SW480 (cell line): ENCODE data around the gene ZNF678.
"Not testable (repeated sequence)": the region's sequence is repeated elsewhere in the genome, so short reads cannot be mapped to it uniquely, and the experiment has no call there.

Experiments used
- DNase-seq: peaks from one replicate; pipeline ENCODE4 v3.0.0-alpha.2; 2016; ENCODE audit warnings: low spot score

ZNF678 gene

DNA sequence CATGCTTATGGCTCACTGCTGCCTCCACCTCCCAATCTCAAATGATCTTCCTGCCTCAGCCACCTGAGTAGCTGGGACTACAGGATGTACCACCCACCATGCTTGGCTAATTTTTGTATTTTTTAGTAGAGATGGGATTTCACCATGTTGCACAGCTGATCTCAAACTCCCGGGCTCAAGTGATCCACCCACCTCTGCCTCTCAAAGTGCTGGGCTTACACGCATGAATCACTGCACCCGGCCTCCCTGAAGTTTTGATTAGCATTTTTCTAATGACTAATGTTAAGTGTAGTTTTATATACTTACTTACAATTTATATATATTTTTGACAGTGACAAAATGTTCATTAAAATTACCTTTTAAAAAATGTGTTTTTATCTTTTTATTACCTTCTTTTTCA, 41.1 kb downstream of the ZNF678 start:
- no peak for DNase-seq

DNA sequence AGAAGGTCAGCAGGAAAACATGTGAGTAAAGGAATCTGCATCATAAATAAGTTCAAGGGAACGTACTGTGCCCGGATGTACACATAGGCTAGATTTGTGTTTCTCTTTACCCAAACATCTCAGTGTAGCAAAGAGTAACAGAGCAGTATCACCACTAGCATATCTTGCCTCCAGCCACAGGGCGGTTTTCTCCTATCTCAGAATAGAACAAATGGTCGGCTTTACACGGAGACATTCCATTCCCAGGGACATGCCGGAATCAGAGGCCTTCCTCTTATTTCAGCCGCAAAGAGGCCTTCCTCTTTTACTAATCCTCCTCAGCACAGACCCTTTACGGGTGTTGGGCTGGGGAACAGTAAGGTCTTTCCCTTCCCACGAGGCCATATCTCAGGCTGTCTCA, 42.9 kb downstream of the ZNF678 start:
- not testable (repeated sequence) for DNase-seq

DNA sequence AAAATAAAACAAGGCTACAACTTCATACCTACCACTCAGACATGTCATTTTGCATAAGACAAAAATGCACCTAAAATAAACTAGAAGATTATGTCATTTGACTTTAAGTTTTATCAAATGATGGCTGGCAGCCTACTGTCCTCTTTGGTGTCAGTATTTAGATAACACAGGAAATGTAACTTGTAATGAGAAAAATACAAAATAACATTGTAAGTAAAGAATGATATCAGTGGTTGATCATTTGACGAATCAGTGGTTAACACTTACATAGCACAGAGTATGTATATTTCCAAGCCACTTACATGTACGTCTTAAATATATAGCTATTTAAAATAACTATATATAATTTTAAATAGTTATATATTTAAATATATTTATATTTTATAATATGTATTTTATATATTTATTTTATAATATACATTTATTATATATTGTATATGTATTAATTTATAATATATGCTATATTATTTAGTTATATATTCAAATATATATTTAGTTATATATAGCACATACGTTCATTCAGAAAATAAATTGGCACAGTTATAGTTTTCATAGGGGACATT, 44.1 kb downstream of the ZNF678 start:
- DNase-seq: no peak

DNA sequence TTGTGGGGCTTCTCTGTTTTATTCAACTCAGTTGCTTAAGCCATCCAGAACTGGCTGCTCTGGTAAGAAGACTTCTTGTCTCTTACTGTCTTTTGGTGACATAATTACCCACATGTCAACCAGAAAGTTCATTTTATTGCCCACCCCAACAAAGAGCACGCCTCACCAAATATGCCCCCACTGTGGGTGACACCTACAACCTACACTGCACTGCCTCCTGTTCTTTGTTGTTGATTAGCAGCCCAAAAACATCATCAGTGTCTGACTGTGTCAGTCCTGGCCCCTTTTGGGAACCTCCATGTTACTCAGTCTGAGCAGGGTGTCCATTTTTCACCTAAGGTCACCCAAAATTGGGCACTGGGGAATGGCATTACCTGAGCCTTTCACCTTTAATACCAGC, 49.3 kb downstream of the ZNF678 start:
- no peak for DNase-seq

DNA sequence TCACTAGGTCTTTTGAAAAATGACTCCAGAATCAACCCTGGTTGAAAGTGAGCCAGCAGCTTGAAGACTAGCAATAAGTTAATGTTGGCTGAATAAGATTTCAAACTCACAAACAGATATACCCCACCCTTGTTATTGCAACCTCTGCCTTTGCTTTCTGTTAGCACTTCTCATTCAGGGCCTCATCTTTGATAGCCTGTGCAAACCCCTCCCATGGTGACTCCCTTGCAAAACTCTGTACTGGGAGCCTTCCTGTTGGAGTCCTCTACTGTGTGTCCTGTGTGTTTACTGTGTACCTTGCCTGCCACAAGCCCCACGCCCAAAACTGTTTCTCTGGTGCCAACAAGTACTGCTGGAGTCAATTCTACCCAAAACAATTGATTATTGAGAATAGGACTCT, 50.2 kb downstream of the ZNF678 start:
- no peak for DNase-seq

DNA sequence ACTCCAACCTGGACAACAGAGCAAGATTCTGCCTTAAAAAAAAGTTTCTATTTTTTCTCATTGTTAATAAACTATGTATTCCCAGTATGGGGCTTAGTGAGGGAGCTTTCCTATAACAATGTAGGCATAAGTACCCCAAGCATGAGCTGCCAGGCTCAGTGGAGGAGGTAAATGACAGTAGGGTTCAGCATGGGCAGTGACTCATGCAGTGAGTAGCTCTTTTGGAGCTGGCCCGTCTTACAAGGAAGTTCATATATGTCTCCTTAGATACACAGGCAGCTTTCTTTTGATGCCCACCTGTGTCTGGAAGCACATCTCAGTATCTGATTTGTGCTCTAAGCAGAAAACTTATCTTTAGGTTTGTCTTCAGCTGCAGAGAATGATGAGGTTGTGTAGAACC, 57.9 kb downstream of the ZNF678 start:
- DNase-seq: no peak

DNA sequence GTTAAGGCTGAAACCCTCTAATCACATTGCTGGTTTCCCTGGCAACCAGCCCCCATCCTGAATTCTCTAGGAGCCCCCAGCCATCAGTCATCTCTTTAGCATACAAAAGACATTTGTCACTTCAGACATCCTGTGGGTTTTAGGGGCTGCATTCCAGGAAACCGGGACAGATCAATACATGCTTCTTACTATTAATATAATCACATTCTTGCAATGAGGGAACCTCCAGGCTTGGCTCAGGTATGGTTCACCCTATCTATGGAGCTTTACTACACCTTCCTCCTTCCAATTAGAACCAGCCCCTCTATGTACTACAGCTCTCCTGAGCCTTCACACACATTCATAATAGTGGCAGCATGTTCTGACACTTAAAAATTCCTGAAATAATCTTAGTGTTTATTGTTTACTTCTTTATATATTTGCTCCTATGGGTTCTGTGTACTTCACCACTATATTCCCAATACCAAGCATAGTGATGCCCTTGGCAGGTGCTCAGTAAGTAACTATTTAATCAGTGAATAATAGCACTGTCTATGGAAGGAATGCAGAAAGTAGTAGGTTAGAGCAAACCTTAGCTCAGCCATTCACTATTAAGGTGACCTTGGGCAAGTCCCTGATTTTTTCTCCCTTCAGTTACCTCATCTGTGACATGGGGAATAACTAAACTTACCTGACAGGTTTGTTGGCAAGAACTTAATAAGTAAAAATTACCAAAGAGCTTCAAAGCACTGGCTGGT, 59.6 kb downstream of the ZNF678 start:
- no peak for DNase-seq

DNA sequence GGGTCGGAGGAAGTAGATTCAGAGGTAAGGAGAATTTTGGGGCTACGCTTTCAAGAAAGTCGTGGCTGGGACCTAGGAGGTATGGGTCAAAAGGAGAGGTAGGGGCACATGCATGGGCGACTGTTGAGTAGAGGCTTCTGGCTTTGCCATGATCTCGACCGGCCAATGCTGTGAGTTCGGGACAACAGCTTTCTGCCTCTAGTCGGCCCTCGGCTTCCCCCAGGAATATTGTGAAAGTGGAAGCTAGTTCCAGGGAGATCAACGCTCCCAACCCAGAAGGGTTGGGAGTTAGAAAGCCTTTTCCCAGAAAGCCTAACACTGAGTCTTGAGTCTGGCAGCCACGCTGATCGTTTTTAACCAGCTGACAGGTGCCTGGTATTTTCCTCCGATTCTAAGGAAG, 69.0 kb downstream of the ZNF678 start:
- no peak for DNase-seq

DNA sequence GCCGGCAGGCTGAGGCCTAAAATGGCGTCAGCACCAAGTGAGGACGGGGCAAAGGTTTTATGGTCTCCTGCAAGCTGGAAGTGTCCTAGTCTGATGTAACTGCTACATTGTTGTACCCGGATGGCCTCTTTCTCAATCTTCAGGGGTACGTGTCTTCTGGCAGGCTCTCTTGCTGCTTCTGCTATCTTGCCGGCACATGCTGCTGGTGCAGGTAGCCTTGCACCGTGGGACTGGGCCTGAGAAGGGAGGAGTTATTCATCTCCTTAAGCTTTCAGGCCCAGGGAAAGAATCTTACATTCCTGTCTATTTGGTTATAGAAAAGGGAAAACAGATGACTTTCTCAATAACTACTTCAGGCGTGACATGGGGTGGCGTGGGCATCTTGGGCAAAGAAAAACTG, 72.2 kb downstream of the ZNF678 start:
- no peak for DNase-seq

DNA sequence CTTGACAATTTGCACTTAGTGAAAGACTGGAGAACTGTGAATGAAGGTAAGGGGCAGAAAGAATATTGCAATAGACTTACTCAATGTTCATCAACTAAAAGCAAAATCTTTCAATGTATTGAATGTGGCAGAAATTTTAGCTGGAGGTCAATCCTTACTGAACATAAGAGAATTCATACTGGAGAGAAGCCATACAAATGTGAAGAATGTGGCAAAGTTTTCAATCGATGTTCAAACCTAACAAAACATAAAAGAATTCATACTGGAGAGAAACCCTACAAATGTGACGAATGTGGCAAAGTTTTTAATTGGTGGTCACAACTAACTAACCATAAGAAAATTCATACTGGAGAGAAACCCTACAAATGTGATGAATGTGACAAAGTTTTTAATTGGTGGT, 91.1 kb downstream of the ZNF678 start:
- DNase-seq: no peak

DNA sequence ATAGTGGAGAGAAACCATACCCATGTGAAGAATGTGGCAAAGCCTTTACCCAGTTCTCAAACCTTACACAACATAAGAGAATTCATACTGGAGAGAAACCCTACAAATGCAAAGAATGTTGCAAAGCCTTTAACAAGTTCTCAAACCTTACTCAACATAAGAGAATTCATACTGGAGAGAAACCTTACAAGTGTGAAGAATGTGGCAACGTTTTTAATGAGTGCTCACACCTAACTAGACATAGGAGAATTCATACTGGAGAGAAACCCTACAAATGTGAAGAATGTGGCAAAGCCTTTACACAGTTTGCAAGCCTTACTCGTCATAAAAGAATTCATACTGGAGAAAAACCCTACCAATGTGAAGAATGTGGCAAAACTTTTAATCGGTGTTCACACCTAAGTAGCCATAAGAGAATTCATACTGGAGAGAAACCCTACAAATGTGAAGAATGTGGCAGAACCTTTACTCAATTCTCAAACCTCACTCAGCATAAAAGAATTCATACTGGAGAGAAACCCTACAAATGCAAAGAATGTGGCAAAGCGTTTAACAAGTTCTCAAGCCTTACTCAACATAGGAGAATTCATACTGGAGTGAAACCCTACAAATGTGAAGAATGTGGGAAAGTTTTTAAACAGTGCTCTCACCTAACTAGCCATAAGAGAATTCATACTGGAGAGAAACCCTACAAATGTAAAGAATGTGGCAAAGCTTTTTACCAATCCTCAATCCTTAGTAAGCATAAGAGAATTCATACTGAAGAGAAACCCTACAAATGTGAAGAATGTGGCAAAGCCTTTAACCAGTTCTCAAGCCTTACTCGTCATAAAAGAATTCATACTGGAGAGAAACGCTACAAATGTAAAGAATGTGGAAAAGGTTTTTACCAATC, 91.7 kb downstream of the ZNF678 start:
- DNase-seq: no peak

DNA sequence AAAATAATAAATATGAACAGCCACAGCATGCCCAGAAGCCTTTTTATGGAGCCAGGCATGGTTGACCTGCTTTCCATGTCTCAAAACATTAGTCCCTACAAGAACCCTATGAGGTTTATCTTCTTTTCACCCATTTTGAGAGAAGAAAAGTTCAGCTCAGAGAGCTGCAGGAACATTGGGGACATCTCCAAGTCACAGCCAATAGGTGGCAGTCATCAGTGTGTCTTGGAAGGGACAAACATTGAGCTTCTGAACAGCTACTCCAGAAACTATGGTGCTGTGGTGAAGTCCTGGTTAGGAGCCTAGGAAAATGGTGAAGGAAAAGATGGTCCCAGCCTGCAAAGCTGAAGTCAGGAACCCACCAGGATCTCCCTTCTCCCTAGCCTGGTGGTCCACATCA, 98.1 kb downstream of the ZNF678 start:
- DNase-seq: no peak

DNA sequence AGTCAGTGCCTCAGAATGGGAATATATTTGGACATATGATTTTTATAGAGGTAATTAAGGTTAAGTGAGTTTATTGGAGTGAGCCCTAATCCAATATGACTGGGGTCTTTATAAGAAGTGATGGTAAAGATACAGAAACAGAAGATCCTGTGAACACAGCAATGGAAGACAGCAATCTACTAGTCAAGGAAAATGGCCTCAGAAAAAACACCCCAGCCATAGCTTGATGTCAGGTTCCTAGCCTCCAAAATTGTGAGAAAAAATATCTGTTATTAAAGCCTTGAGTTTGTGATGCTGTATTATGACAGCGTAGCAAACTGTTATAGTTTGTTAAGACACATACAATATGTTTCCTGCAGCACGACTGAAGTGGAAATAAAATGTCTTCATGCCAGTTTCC, 99.6 kb downstream of the ZNF678 start:
- DNase-seq: no peak

DNA sequence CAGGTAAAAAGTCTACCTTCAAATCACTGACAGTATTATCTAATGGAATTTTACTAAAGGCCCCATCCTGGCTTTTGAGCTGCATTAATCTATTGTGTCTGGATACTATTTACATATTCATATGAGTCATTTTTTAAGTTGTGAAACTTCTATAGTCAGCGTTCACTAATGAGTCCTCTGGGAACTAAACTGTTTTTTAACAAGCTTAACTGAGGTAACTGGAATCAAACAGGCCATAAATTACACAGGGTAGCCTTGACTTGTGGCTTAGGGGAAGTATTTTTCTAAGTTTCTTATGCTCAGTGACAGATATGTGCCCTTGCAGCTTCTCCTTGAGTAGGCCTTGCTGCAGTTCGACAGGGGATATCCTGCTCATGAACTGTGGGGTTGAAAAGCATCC, 102.9 kb downstream of the ZNF678 start:
- no peak for DNase-seq

DNA sequence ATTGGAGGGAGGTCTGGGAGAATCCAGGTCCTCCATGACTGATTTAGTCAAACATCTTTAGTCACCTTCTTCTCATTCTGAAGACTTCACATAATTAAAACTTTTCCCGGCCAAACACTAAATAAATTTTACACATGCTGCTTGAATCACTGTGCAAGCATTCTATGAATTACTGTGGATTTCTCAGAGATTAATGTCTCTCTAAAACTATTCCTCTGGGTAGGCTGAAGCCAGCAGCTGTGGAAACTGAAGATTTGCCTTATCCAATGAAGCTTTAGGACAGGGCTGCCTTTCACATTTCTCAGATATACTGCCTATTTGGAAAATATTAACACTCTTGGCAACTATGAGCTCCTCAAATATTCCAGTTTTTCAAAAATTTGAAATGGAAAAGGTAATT, 110.1 kb downstream of the ZNF678 start:
- DNase-seq: no peak

DNA sequence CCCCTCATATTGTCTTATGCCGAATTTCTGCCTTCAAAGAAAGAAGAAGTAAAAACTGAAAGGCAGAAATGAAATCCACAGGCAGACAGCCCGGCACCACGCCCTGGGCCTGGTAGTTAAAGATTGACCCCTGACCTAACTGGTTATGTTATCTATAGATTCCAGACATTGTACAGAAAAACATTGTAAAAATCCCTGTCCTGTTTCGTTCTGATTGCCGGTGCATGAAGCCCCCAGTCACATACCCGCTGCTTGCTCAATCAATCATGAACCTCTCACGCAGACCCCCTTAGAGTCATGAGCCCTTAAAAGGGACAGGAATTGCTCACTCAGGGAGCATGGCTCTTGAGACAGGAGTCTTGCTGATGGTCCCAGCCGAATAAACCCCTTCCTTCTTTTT, 122.5 kb downstream of the ZNF678 start:
- DNase-seq: no peak

DNA sequence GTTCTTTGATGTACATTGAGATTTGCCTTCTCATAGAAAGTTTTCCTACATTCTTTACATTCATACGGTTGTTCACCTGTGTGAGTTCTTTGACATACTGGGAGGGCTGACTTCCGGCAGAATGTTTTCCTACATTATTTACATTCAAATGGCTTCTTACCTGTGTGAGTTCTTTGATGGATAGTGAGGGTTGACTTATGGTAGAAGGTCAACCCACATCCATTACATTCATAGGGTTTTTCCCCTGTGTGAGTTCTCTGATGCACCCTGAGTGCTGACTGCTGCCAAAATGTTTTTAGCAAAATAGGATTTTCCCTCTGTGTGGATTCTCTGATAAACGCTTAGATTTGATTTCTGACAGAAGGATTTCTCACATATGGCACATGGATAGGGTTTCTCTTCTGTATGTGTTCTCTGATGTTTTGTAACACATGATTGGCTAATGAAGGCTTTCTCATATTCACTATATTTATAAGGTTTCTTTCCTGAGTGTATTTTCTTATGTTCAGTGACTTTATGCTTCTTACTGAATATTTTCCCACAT, 134.0 kb downstream of the ZNF678 start:
- DNase-seq: no peak

DNA sequence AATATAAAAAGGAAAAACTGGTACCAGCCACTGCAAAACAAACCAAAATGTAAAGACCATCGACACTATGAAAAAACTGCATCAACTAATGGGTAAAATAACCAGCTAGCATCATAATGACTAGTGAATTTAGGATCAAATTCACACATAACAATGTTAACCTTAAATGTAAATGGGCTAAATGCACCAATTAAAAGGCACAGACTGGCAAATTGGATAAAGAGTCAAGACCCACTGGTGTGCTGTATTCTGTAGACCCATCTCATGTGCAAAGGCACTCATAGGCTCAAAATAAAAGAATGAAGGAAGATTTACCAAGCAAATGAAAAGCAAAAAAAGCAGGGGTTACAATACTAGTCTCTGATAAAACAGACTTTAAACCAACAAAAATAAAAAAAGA, 138.3 kb downstream of the ZNF678 start:
- not testable (repeated sequence) for DNase-seq

DNA sequence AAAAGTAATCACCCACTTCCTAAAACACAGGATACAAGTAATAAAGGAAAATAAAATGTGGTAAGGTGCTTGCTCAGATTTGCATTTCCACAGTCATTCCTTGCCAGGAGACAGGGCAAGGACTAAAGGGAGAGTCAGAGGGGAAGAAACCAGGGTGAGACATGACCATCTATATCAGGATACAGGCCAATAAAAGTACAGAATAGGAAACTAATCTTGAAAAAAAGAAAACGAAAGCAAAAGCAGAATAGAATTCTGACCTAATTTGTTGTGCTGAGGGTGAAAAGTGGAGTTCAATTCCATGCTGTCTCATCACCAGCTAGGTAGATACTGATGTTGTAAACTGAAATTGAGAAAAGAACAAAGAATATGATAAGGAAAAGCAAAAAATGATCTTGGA, 144.5 kb downstream of the ZNF678 start:
- DNase-seq: no peak

DNA sequence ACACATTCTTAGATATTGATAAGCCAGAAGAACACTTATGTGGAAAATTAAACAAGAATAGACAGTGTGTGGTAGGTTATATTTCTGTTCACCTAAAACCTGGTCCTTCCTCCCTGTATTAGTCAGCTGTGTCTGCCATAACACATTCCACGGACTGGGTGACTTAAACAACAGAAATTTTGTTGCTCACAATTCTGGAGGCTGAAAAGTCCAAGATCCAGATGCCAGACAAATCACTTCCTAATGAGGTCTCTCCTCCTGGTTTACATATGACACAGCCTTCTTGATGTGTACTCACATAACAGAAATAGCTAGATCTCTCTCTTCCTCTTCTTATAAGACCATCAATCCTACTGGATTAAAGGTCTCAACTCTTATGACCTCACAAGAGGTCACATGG, 146.1 kb downstream of the ZNF678 start:
- DNase-seq: no peak

DNA sequence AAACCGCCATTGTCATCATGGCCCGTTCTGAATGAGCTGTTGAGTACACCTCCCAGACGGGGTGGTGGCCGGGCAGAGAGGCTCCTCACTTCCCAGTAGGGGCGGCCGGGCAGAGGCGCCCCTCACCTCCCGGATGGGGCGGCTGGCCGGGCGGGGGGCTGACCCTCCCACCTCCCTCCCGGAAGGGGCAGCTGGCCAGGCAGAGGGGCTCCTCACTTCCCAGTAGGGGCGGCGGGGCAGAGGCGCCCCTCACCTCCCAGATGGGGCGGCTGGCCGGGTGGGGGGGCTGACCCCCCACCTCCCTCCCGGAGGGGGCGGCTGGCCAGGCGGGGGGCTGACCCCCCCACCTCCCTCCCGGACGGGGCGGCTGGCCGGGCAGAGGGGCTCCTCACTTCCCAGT, 147.1 kb downstream of the ZNF678 start:
- DNase-seq: not testable (repeated sequence)

DNA sequence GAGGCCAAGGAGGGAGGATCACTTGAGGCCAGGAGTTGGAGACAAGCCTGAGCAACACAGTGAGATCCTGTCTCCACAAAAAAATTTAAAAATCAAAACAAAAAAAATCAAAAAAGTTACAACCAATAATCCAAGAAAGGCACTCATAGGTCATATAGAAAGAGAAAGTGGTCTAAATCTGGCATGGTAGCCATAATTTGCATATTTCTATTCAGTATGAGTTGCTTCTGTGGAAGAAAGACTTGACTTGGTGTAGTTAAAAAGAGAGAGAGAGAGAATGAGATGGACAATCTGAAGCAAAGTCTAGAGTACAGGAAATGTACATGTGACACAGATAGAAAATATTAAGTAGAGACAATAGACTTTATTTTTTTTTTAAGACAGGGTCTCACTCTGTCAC, 149.3 kb downstream of the ZNF678 start:
- DNase-seq: no peak

DNA sequence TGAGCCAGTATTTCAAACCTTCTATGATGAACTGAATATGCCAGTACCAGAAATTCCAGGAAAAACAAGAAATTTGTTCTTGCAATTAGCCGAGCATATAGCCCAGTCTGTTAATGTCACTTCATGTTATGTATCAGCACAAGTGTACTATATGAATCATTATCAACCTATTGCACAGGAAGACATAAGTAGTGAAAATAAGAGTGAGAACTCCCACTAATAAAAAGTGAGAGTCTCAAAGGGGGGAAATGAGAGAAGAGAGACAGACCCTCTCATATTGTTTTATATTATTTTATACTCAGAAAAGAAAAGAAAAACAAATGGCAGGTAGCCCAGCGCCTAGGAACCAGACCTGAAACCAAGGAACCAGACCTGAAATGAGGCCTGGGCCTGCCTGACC, 155.6 kb downstream of the ZNF678 start:
- DNase-seq: no peak
